Adipose tissue (tissue), 3 donors: ENCODE data around the gene LURAP1L. TPM values are rescaled to one million over a fixed set of nuclear protein-coding genes. Genes with fewer than 3 reads are reported as not detected.
"Not testable (repeated sequence)": the region's sequence is repeated elsewhere in the genome, so short reads cannot be mapped to it uniquely, and the experiment has no call there.

Experiments used
- H3K27ac ChIP-seq: one replicate; pipeline ENCODE4 v1.5.1; 2013; ENCODE audit warnings: low read depth, low read length
- WGBS, 3 donors: extraction: QIAGEN DNeasy Blood & Tissue Kit; methylation state at CpG; one replicate each; pipeline ENCODE4 v1.1.7; 2013; 5-methylcytosine and 5-hydroxymethylcytosine counted together
- polyA plus RNA-seq, 3 donors: library from polyadenylated mRNA; stranded (reverse); fragments of 200-250 nt; gene quantifications; one replicate each; pipeline ENCODE4 v1.2.3, GENCODE V29; 2013
- donor health status: healthy with polysubstance abuse.
- donor health status: Bipolar disorder and iron deficiency.
- donor health status: healthy.

LURAP1L gene
- polyA plus RNA-seq, 3 donors, result 9.9 to 18.7 (median 11.1) TPM

GRCh38 chr9:12843735-12844134 is 68.9 kb downstream of the LURAP1L start:
- H3K27ac ChIP-seq, result no peak overlapping the region
- 87 to 97% (median 94%) methylated on average over 4 of the region's 4 CpGs for WGBS, 3 donors

GRCh38 chr9:12846035-12846434 is 71.2 kb downstream of the LURAP1L start:
- 76 to 91% (median 84%) methylated on average over 5 of the region's 5 CpGs for WGBS, 3 donors
- H3K27ac ChIP-seq, result no peak overlapping the region

- no peak overlapping the region for H3K27ac ChIP-seq
Measured at GRCh38 chr9:12847561-12847960, 72.7 kb downstream of the LURAP1L start.

- 60 to 80% (median 66%) methylated on average over 1 of the region's 1 CpG for WGBS, 3 donors
- no peak overlapping the region for H3K27ac ChIP-seq
Measured at GRCh38 chr9:12849486-12850003, 74.7 kb downstream of the LURAP1L start.

GRCh38 chr9:12851341-12852090 is 76.7 kb downstream of the LURAP1L start:
- H3K27ac ChIP-seq, result no peak overlapping the region
- WGBS, 3 donors, result 77 to 86% (median 79%) methylated on average over 6 of the region's 6 CpGs

GRCh38 chr9:12853051-12853450 is 78.2 kb downstream of the LURAP1L start:
- WGBS, 3 donors, result 81 to 85% (median 85%) methylated on average over 4 of the region's 4 CpGs
- H3K27ac ChIP-seq, result no peak overlapping the region

- 88 to 94% (median 94%) methylated on average over 2 of the region's 2 CpGs for WGBS, 3 donors
- H3K27ac ChIP-seq, result no peak overlapping the region
Measured at GRCh38 chr9:12854221-12854620, 79.4 kb downstream of the LURAP1L start.

GRCh38 chr9:12855066-12855465 is 80.2 kb downstream of the LURAP1L start:
- 82 to 96% (median 83%) methylated on average over 4 of the region's 4 CpGs for WGBS, 3 donors

GRCh38 chr9:12856603-12857002 is 81.8 kb downstream of the LURAP1L start:
- 53 to 70% (median 54%) methylated on average over 5 of the region's 5 CpGs for WGBS, 3 donors
- no peak overlapping the region for H3K27ac ChIP-seq

More at GRCh38 chr9:12855066-12855465, 80.2 kb downstream of the LURAP1L start:
- no peak overlapping the region for H3K27ac ChIP-seq

- WGBS, 3 donors, result 84 to 90% (median 86%) methylated on average over 5 of the region's 5 CpGs
- no peak overlapping the region for H3K27ac ChIP-seq
Measured at GRCh38 chr9:12859704-12860251, 85.0 kb downstream of the LURAP1L start.

- no peak overlapping the region for H3K27ac ChIP-seq
- 35 to 96% (median 84%) methylated on average over 1 of the region's 1 CpG for WGBS, 3 donors
Measured at GRCh38 chr9:12860998-12861397, 86.2 kb downstream of the LURAP1L start.

GRCh38 chr9:12862611-12863410 is 88.0 kb downstream of the LURAP1L start:
- no peak overlapping the region for H3K27ac ChIP-seq
- WGBS, 3 donors, result 35 to 55% (median 53%) methylated on average over 3 of the region's 3 CpGs

GRCh38 chr9:12863618-12864017 is 88.8 kb downstream of the LURAP1L start:
- WGBS, 3 donors, result 35 to 72% (median 55%) methylated on average over 1 of the region's 1 CpG
- H3K27ac ChIP-seq, result no peak overlapping the region

GRCh38 chr9:12865380-12865779 is 90.6 kb downstream of the LURAP1L start:
- not testable (repeated sequence) for H3K27ac ChIP-seq
- WGBS, 3 donors, result 93 to 98% (median 96%) methylated on average over 3 of the region's 3 CpGs

Other genes with a start within 250 kb of the LURAP1L start
- under 1 TPM in 1 of 3 donors, not detected in 2; 0.12 TPM for gene TYRP1, start 81.6 kb upstream of the LURAP1L start, polyA plus RNA-seq